HG03097 (cell line): ENCODE data around the gene ELP2.
"Not testable (repeated sequence)": the region's sequence is repeated elsewhere in the genome, so short reads cannot be mapped to it uniquely, and the experiment has no call there.

Experiments used
- ATAC-seq: cut with Tn5 transposase; IDR thresholded peaks from one replicate; pipeline ENCODE4 v1.9.1; 2021; ENCODE audit not compliant: unreplicated experiment, low FRiP score

The ELP2 gene

GRCh38 chr18:36155851-36156757 lies 26.4 kb downstream of the ELP2 start:
- ATAC-seq: no peak

GRCh38 chr18:36157441-36157840 lies 27.7 kb downstream of the ELP2 start:
- ATAC-seq: no peak

GRCh38 chr18:36158266-36158867 lies 28.7 kb downstream of the ELP2 start:
- ATAC-seq: no peak

- no peak for ATAC-seq
Measured at GRCh38 chr18:36160959-36161371, 31.3 kb downstream of the ELP2 start.

GRCh38 chr18:36162981-36163380 lies 33.3 kb downstream of the ELP2 start:
- ATAC-seq: no peak

- no peak for ATAC-seq
Measured at GRCh38 chr18:36167692-36168218, 38.1 kb downstream of the ELP2 start.

- ATAC-seq: not testable (repeated sequence)
Measured at GRCh38 chr18:36168296-36168695, 38.6 kb downstream of the ELP2 start.

- no peak for ATAC-seq
Measured at GRCh38 chr18:36169938-36170337, 40.2 kb downstream of the ELP2 start.

GRCh38 chr18:36175481-36175880 lies 45.8 kb downstream of the ELP2 start:
- no peak for ATAC-seq

- no peak for ATAC-seq
Measured at GRCh38 chr18:36176177-36176584, 46.5 kb downstream of the ELP2 start.

GRCh38 chr18:36176711-36177110 lies 47.0 kb downstream of the ELP2 start:
- ATAC-seq: no peak

GRCh38 chr18:36177913-36178312 lies 48.2 kb downstream of the ELP2 start:
- no peak for ATAC-seq

- no peak for ATAC-seq
Measured at GRCh38 chr18:36179562-36180355, 50.1 kb downstream of the ELP2 start.

GRCh38 chr18:36181441-36181840 lies 51.7 kb downstream of the ELP2 start:
- no peak for ATAC-seq

GRCh38 chr18:36181898-36182506 lies 52.3 kb downstream of the ELP2 start:
- no peak for ATAC-seq

- ATAC-seq: no peak
Measured at GRCh38 chr18:36183033-36183432, 53.3 kb downstream of the ELP2 start.

GRCh38 chr18:36183987-36184386 lies 54.3 kb downstream of the ELP2 start:
- ATAC-seq: no peak

GRCh38 chr18:36185157-36185556 lies 55.5 kb downstream of the ELP2 start:
- ATAC-seq: no peak

- no peak for ATAC-seq
Measured at GRCh38 chr18:36185901-36186460, 56.3 kb downstream of the ELP2 start.
